SK-N-SH (cell line): ENCODE data around the gene GOLGA8H. TPM values are rescaled to one million over a fixed set of nuclear protein-coding genes. Genes with fewer than 3 reads are reported as not detected.
A peak's percentile ranks its signal among the peaks of the same experiment; 100 is the strongest.
"Not testable (repeated sequence)": the region's sequence is repeated elsewhere in the genome, so short reads cannot be mapped to it uniquely, and the experiment has no call there.

Experiments
- CTCF ChIA-PET: fragments of 300-600, 350-600 bp; formaldehyde crosslinking; extraction: SDS; loops from one replicate; lab custom pipeline; 2021; lab: Yijun Ruan, JAX
- POLR2A ChIA-PET: fragments of 350-600 bp; sonication (Branson Sonifier 250); formaldehyde crosslinking; extraction: SDS; loops from one replicate; lab custom pipeline; 2020; ENCODE audit warnings: antibody characterized with exemption, inconsistent platforms; lab: Yijun Ruan, JAX
- DNase-seq: peaks from one replicate; pipeline ENCODE4 v3.0.0; 2012
- H2AFZ ChIP-seq: fragments of 200-600 bp; sonication (generic); 2 replicates; pipeline ENCODE4 v1.8.1; 2016; ENCODE audit warnings: antibody characterized with exemption, mild to moderate bottlenecking, low read depth
- H3F3A ChIP-seq: fragments of 200-600 bp; sonication (generic); replicated peaks from 2 replicates; pipeline ENCODE3; 2016; ENCODE audit warnings: antibody characterized with exemption, mild to moderate bottlenecking; ENCODE audit not compliant: insufficient read depth
- H3K27ac ChIP-seq, 2 experiments: fragments of 200-500 bp in 1 of 2; fragments of 200-600 bp in 1 of 2; sonication (Bioruptor generic) in 1 of 2; sonication (generic), shearing (Covaris generic) in 1 of 2; 2 replicates each; pipeline versions ENCODE4 v1.5.1 to v1.6.1; 2014 to 2016; ENCODE audit warnings: low read depth in 2 of 2, inconsistent platforms in 1 of 2, low read length in 1 of 2, mild to moderate bottlenecking in 1 of 2, mixed read lengths in 1 of 2
- H3K27me3 ChIP-seq: fragments of 200-600 bp; sonication (generic), shearing (Covaris generic); 2 replicates; pipeline ENCODE4 v1.6.1; 2016; ENCODE audit warnings: mixed run types; ENCODE audit not compliant: insufficient read depth
- H3K36me3 ChIP-seq, 2 experiments: fragments of 200-500 bp in 1 of 2; fragments of 200-600 bp in 1 of 2; sonication (Bioruptor generic) in 1 of 2; sonication (generic) in 1 of 2; replicated peaks in 1 of 2; 2 replicates each; pipeline versions ENCODE3 to v1.5.1; 2014 to 2016; ENCODE audit warnings: low read length in 1 of 2, mild to moderate bottlenecking in 1 of 2; ENCODE audit not compliant: insufficient read depth in 2 of 2, control insufficient read depth in 1 of 2
- H3K4me1 ChIP-seq, 2 experiments: fragments of 200-500 bp in 1 of 2; fragments of 200-600 bp in 1 of 2; sonication (Bioruptor generic) in 1 of 2; sonication (generic), shearing (Covaris generic) in 1 of 2; 2 replicates each; pipeline versions ENCODE4 v1.5.1 to v1.6.1; 2014 to 2016; ENCODE audit warnings: low read depth in 1 of 2, low read length in 1 of 2, mixed run types in 1 of 2; ENCODE audit not compliant: insufficient read depth in 2 of 2, control insufficient read depth in 1 of 2
- H3K4me2 ChIP-seq: fragments of 200-600 bp; sonication (generic), shearing (Covaris generic); 2 replicates; pipeline ENCODE4 v1.6.1; 2017; ENCODE audit warnings: mixed run types
- H3K4me3 ChIP-seq, 2 experiments: fragments of 200-500 bp in 1 of 2; fragments of 200-600 bp in 1 of 2; sonication (Bioruptor generic) in 1 of 2; sonication (generic), shearing (Covaris generic) in 1 of 2; 2 replicates each; pipeline versions ENCODE4 v1.5.1 to v1.8.1; 2014 to 2016; ENCODE audit warnings: low read depth in 2 of 2, inconsistent platforms in 1 of 2, low read length in 1 of 2, mild to moderate bottlenecking in 1 of 2, mixed read lengths in 1 of 2, moderate library complexity in 1 of 2
- H3K79me2 ChIP-seq: fragments of 200-600 bp; sonication (generic); 2 replicates; pipeline ENCODE4 v1.8.1; 2017; ENCODE audit warnings: mild to moderate bottlenecking; ENCODE audit not compliant: insufficient read depth
- H3K9ac ChIP-seq: fragments of 200-600 bp; sonication (generic); 2 replicates; pipeline ENCODE4 v1.6.1; 2017; ENCODE audit warnings: mixed run types
- H3K9me2 ChIP-seq: fragments of 200-600 bp; sonication (generic); 2 replicates; pipeline ENCODE4 v1.6.1; 2017; ENCODE audit warnings: mixed run types
- H3K9me3 ChIP-seq: fragments of 200-600 bp; sonication (generic); 2 replicates; pipeline ENCODE4 v1.6.1; 2017; ENCODE audit warnings: mixed run types, mild to moderate bottlenecking, moderate library complexity
- H4K20me1 ChIP-seq: fragments of 200-600 bp; sonication (generic); 2 replicates; pipeline ENCODE4 v1.6.1; 2017; ENCODE audit warnings: mild to moderate bottlenecking, mixed run types; ENCODE audit not compliant: insufficient read depth
- RAD21 ChIP-seq: IDR thresholded peaks from 2 replicates; pipeline ENCODE4 v1.6.1; 2012; ENCODE audit warnings: mild to moderate bottlenecking, low read length
- RXRA ChIP-seq: IDR thresholded peaks from 2 replicates; pipeline ENCODE4 v1.4.0; 2012; ENCODE audit warnings: low read depth, mild to moderate bottlenecking, borderline replicate concordance
- SMC3 ChIP-seq: IDR thresholded peaks from 2 replicates; pipeline ENCODE4 v1.6.1; 2012; ENCODE audit warnings: low read depth, low read length, improper control_type of control experiment
- YY1 ChIP-seq: IDR thresholded peaks from 2 replicates; pipeline ENCODE4 v1.4.0; 2012; ENCODE audit warnings: low read depth, mild to moderate bottlenecking
- WGBS: methylation state at CpG from one replicate; pipeline ENCODE4 v1.1.6; 2017; ENCODE audit warnings: low lambda C conversion rate; 5-methylcytosine and 5-hydroxymethylcytosine counted together
- polyA plus RNA-seq, 3 experiments: library from polyadenylated mRNA; depleted of rRNA; stranded (reverse); fragments of >200 nt; gene quantifications; 2 replicates each; pipeline ENCODE4 v1.2.3, GENCODE V29; 2012
- small RNA-seq, 7 experiments: library from RNA; depleted of rRNA; stranded (forward); fragments of <200 nt; gene quantifications; one replicate each; pipeline ENCODE3, GENCODE V24; 2012
- TF ChIP-seq, protein P1 (sequence below): fragments of 150-350 bp; IDR thresholded peaks from 2 replicates; pipeline ENCODE4 v1.6.1; 2016; ENCODE audit warnings: mild to moderate bottlenecking, low read depth, low read length
- TF ChIP-seq, protein P2 (sequence below): fragments of 200-600 bp; sonication (generic); IDR thresholded peaks from 2 replicates; pipeline ENCODE4 v1.6.1; 2017; ENCODE audit warnings: antibody characterized with exemption, mild to moderate bottlenecking, moderate library complexity

GOLGA8H gene
- polyA plus RNA-seq, 1 of the 3 experiments (the other 2 are of a cell fraction), result 0.89 TPM

DNA sequence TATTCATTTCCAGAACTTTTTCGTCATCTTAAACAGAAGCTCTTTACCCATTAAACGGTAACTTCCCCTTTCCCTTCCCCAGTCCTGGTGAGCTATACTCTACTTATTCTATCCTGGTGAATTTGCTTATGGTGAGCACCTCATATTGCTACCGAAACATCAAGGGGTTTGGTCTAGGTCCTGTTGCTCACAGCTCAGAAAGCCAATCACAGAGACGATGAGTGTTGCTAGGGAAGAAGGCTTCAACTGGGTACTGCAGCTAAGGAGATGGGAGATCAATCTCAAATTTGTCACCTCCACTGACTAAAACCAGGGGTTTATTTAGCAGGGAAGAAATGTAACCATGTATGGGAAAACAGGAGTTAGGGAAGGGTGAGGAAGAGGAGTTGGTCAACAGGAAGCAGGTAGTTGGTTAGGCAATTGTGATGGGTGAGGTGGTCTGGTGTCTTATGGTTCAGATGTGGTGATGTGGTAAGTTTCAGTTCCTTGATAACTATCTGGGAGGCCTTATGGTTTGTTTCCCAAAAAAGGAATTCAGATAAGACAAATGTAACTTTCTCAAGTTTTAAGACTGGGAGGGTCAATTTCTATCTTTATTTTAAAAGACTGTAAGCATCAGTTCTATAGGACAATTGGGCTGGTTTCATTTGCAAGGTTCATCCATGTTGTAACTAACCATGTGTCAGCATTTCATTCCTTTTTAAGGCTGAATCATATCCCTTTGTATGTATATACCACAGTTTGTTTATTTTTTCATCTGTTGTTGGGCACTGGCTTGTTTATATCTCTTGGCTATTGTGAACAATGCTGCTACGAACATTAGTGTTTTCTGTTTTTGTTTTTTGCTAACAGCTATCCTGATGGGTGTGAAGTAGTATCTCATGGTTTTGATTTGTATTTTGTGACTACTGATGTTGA is 46.4 kb downstream of the GOLGA8H start:
- no peak overlapping the region for H3K4me3 ChIP-seq
- H3F3A ChIP-seq, result peaks cover 3% of the 10 kb centered on the region
- H3K9me3 ChIP-seq, result no peaks in the 10 kb centered on the region
- H3K27ac ChIP-seq, result no peak overlapping the region
- H3K4me1 ChIP-seq, result no peaks in the 10 kb centered on the region
- no peak overlapping the region for H2AFZ ChIP-seq
- no peak overlapping the region for H3K9ac ChIP-seq
- POLR2A ChIA-PET, result no interaction called here
- H3K36me3 ChIP-seq, result peaks cover 30 to 31% of the 10 kb centered on the region in 2 experiments
- peaks cover 72% of the 10 kb centered on the region for H3K79me2 ChIP-seq
- no peaks in the 10 kb centered on the region for H3K27me3 ChIP-seq
- no peak for DNase-seq
- H3K4me2 ChIP-seq, result no peak overlapping the region
- TF ChIP-seq, protein P1, sequence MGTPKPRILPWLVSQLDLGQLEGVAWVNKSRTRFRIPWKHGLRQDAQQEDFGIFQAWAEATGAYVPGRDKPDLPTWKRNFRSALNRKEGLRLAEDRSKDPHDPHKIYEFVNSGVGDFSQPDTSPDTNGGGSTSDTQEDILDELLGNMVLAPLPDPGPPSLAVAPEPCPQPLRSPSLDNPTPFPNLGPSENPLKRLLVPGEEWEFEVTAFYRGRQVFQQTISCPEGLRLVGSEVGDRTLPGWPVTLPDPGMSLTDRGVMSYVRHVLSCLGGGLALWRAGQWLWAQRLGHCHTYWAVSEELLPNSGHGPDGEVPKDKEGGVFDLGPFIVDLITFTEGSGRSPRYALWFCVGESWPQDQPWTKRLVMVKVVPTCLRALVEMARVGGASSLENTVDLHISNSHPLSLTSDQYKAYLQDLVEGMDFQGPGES, result no peak
- TF ChIP-seq RXRA (no peak), YY1 (no peak)
- H4K20me1 ChIP-seq, result no peaks in the 10 kb centered on the region
- no peaks in the 10 kb centered on the region for H3K9me2 ChIP-seq
- 98% methylated on average over 5 of the region's 5 CpGs for WGBS
- CTCF ChIA-PET, result no interaction called here

DNA sequence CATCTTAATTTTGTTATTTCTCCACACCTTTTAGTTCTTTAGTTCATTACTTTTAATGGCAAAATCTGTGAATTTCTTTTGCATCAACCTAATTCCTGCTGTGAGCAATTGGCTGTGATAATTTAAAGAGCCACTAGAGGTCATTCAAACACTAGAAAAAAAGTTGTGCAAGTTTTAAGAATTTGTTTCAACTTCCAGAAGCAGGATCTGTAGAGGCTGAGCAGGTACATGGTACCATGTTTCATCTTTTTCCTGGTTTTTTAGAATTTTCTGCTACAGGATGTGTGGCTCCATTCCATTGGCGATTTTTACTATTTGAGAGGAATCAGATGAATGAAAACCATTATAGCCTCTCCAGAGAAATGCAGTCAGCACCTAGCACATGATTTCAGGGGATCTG is 57.3 kb downstream of the GOLGA8H start:
- H3K27me3 ChIP-seq, H2AFZ ChIP-seq, H3K4me3 ChIP-seq, H4K20me1 ChIP-seq, H3K4me1 ChIP-seq, H3K9me2 ChIP-seq, POLR2A ChIA-PET, H3K9ac ChIP-seq, H3K27ac ChIP-seq, H3K9me3 ChIP-seq, H3F3A ChIP-seq, H3K4me2 ChIP-seq: not testable (repeated sequence)
- DNase-seq, result peak; percentile 3
- WGBS, result 30% methylated on average over 1 of the region's 1 CpG
- Histone ChIP-seq H3K36me3 (peaks cover 7 to 17% of the 10 kb centered on the region in 2 experiments), H3K79me2 (peaks cover 47% of the 10 kb centered on the region)
- CTCF ChIA-PET, result interaction anchor here (1.0 to 1.5 kb wide), 3 partner anchors 92 to 468 kb away, joined by 4 to 7 read pairs (median 4); no protein-coding TSS in a partner anchor
- TF ChIP-seq SMC3 (peak; percentile 34), RAD21 (peak; percentile 67)
- TF ChIP-seq, protein P2, sequence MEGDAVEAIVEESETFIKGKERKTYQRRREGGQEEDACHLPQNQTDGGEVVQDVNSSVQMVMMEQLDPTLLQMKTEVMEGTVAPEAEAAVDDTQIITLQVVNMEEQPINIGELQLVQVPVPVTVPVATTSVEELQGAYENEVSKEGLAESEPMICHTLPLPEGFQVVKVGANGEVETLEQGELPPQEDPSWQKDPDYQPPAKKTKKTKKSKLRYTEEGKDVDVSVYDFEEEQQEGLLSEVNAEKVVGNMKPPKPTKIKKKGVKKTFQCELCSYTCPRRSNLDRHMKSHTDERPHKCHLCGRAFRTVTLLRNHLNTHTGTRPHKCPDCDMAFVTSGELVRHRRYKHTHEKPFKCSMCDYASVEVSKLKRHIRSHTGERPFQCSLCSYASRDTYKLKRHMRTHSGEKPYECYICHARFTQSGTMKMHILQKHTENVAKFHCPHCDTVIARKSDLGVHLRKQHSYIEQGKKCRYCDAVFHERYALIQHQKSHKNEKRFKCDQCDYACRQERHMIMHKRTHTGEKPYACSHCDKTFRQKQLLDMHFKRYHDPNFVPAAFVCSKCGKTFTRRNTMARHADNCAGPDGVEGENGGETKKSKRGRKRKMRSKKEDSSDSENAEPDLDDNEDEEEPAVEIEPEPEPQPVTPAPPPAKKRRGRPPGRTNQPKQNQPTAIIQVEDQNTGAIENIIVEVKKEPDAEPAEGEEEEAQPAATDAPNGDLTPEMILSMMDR, result peak; percentile 70

Small RNAs within 50 kb of the gene (small RNA-seq; reads per million reads assigned to genes)
- gene RF00096 (0 reads per million in 7 experiments), gene RN7SL628P (0 reads per million in 7 experiments), gene RN7SL796P (0 reads per million in 7 experiments)

Other genes starting within 250 kb of the GOLGA8H start
- 0.41 and 0.53 TPM in 2 replicates for gene CHRFAM7A, start 210.5 kb upstream of the GOLGA8H start, polyA plus RNA-seq (2012; rRNA removed)
- gene GOLGA8R, start 189.8 kb upstream of the GOLGA8H start, polyA plus RNA-seq (2012; rRNA removed), result 0.76 and 0.86 TPM in 2 replicates
- 0.28 and 0.47 TPM in 2 replicates for gene GOLGA8Q, start 52.0 kb upstream of the GOLGA8H start, polyA plus RNA-seq (2012; rRNA removed)